HepG2 (cell line): ENCODE measurements around the gene JAK2.

Experiments used
- CEBPB ChIP-seq: IDR thresholded peaks from 2 replicates; pipeline ENCODE4 v1.6.1; 2011; ENCODE audit warnings: low read depth, low read length, improper control_type of control experiment, borderline replicate concordance
- CREB1 ChIP-seq, 2 experiments: fragments of 450-650 bp in 1 of 2; IDR thresholded peaks; 2 replicates each; pipeline ENCODE4 v1.6.1; 2016 to 2017; ENCODE audit warnings: control low read depth in 1 of 2, mild to moderate bottlenecking in 1 of 2, missing compliant biosample characterization in 1 of 2, missing genetic modification characterization in 1 of 2
- CTCF ChIP-seq: sonication (generic); formaldehyde crosslinking; IDR thresholded peaks from 2 replicates; pipeline ENCODE4 v1.5.0; 2020; ENCODE audit warnings: mild to moderate bottlenecking, missing genetic modification reagents, moderate library complexity
- HCFC1 ChIP-seq: fragments of 150-350 bp; IDR thresholded peaks from 2 replicates; pipeline ENCODE4 v1.6.1; 2014; ENCODE audit warnings: low read depth, low read length
- MAX ChIP-seq: IDR thresholded peaks from 2 replicates; pipeline ENCODE4 v1.6.1; 2012; ENCODE audit warnings: inconsistent platforms
- MNT ChIP-seq: fragments of 450-650 bp; IDR thresholded peaks from 2 replicates; pipeline ENCODE4 v1.6.1; 2016
- NFIC ChIP-seq: IDR thresholded peaks from 2 replicates; pipeline ENCODE4 v1.6.1; 2012; ENCODE audit warnings: mild to moderate bottlenecking, low read length, inconsistent platforms
- PBX3 ChIP-seq: sonication (generic); formaldehyde crosslinking; IDR thresholded peaks from 2 replicates; pipeline ENCODE4 v1.8.1; 2023; ENCODE audit warnings: missing genetic modification reagents, inconsistent platforms, borderline replicate concordance
- POLR2G ChIP-seq: fragments of 200-400 bp; formaldehyde crosslinking; IDR thresholded peaks from 2 replicates; pipeline ENCODE4 v1.6.1; 2018; ENCODE audit warnings: mild to moderate bottlenecking, low read depth, low read length, moderate library complexity
- SNAPC2 ChIP-seq: sonication (generic); formaldehyde crosslinking; IDR thresholded peaks from 2 replicates; pipeline ENCODE4 v1.8.1; 2022; ENCODE audit warnings: mild to moderate bottlenecking, missing genetic modification reagents
- SRSF1 ChIP-seq: fragments of 200-400 bp; formaldehyde crosslinking; optimal IDR thresholded peaks from 2 replicates; pipeline ENCODE3; 2017; ENCODE audit warnings: mild to moderate bottlenecking, low read depth, low read length, moderate library complexity
- TARDBP ChIP-seq: sonication (generic); formaldehyde crosslinking; IDR thresholded peaks from 2 replicates; pipeline ENCODE4 v1.8.0; 2022; ENCODE audit warnings: mild to moderate bottlenecking, missing genetic modification reagents
- ZFP37 ChIP-seq: sonication (generic); formaldehyde crosslinking; IDR thresholded peaks from 2 replicates; pipeline ENCODE4 v1.4.0; 2020; ENCODE audit warnings: missing genetic modification reagents, borderline replicate concordance
- ZFX ChIP-seq: sonication (generic); formaldehyde crosslinking; IDR thresholded peaks from 2 replicates; pipeline ENCODE4 v1.4.0; 2020; ENCODE audit warnings: mild to moderate bottlenecking, low read depth, missing genetic modification reagents, moderate library complexity

GRCh38 chr9:4986296-4986695 is 1.2 kb downstream of the JAK2 start:
- no peak for TF ChIP-seq NFIC
- TF ChIP-seq HCFC1, result no peak
- TF ChIP-seq CREB1 (IDR thresholded peaks at IDR 0.05), result no peak
- TF ChIP-seq CREB1 (CRISPR knock-in tag; IDR thresholded peaks at IDR 0.05), result no peak
- no peak for TF ChIP-seq POLR2G
- no peak for TF ChIP-seq SRSF1
- no peak for TF ChIP-seq CEBPB
- no peak for TF ChIP-seq ZFP37 (CRISPR knock-in tag)
- TF ChIP-seq MAX, result no peak
- no peak for TF ChIP-seq CTCF (CRISPR knock-in tag)
- no peak for TF ChIP-seq ZFX (CRISPR knock-in tag)
- no peak for TF ChIP-seq PBX3
- TF ChIP-seq SNAPC2 (CRISPR knock-in tag), result no peak
- TF ChIP-seq MNT, result no peak
- TF ChIP-seq TARDBP (CRISPR knock-in tag), result no peak
